ENCODE results near the gene KRT2. TPM values are rescaled to one million over a fixed set of nuclear protein-coding genes. Genes with fewer than 3 reads are reported as not detected.

KRT2 gene
- total and polyA plus RNA-seq, 10 of the 15 experiments (the other 5 are each of a cell fraction or from before 2014, with no cell fraction given) = 0.08 to 0.12 TPM; not detected in 8

GRCh38 chr12:52649066-52649465 is 2.9 kb downstream of the KRT2 start:
- no TSS peak for BruUV-seq (replicated peaks)
- 0% methylated on average over 6 of the region's 6 CpGs for WGBS (ENCODE audit: insufficient coverage, insufficient replicate concordance, low lambda C conversion rate, missing lambda C conversion rate)
- no peaks in the 10 kb centered on the region for H3K4me1 ChIP-seq (ENCODE audit: control insufficient read depth, insufficient read depth, low read length)
- no peaks in the 10 kb centered on the region for H3K79me2 ChIP-seq (ENCODE audit: control insufficient read depth, insufficient read depth, low read length)
- no peak overlapping the region for H3K4me3 ChIP-seq
- DNase-seq (ENCODE audit: low read depth, low spot score) (no peak), ATAC-seq (no peak), FAIRE-seq (no peak)
- in situ Hi-C loops (cut with MboI) (no loop called here), intact Hi-C loops (cut with micrococcal nuclease; ENCODE audit: unreplicated experiment) (no loop called here)
- CTCF ChIA-PET = no interaction called here
- no peak overlapping the region for H3K9ac ChIP-seq (ENCODE audit: control insufficient read depth, insufficient read depth, low read length)
- POLR2A ChIA-PET = no interaction called here
- SMC1A ChIA-PET (ENCODE audit: uncharacterized antibody, unreplicated experiment) = no interaction called here
- no peaks in the 10 kb centered on the region; the same call in 1 of the 2 replicates for H4K20me1 ChIP-seq (ENCODE audit: control insufficient read depth, insufficient read depth)
- H2AFZ ChIP-seq (ENCODE audit: control insufficient read depth, low read depth, low read length) = no peak overlapping the region
- H3K9me3 ChIP-seq (replicated peaks; ENCODE audit: control insufficient read depth, insufficient read depth, low read length) = no peaks in the 10 kb centered on the region
- peaks cover 2 to 3% of the 10 kb centered on the region in 2 experiments; a peak in 2 of 4 replicates for H3K27me3 ChIP-seq (replicated peaks in 1 of 2; ENCODE audit: control insufficient read depth in 2 of 2, insufficient read depth in 2 of 2, low read length in 1 of 2)
- TF ChIP-seq CBFB (IDR thresholded peaks at IDR 0.05; ENCODE audit: low read depth) = no peak
- no peak for TF ChIP-seq ZBTB11 (CRISPR knock-in tag; IDR thresholded peaks at IDR 0.05)
- H3K4me2 ChIP-seq (ENCODE audit: control insufficient read depth, insufficient read depth) = no peak overlapping the region
- H3K36me3 ChIP-seq (ENCODE audit: control insufficient read depth in 2 of 2, insufficient read depth in 2 of 2, low read length in 1 of 2) = no peaks in the 10 kb centered on the region
- RAD21 ChIA-PET (ENCODE audit: unreplicated experiment) = no interaction called here
- H3K27ac ChIP-seq (ENCODE audit: control insufficient read depth, insufficient read depth) = no peak overlapping the region

- CTCF ChIA-PET = no interaction called here
- RAD21 ChIA-PET (ENCODE audit: unreplicated experiment) = no interaction called here
- DNase-seq (ENCODE audit: low read depth, low spot score) = no peak
- no peak for TF ChIP-seq BCL3 (IDR thresholded peaks at IDR 0.05; ENCODE audit: borderline replicate concordance, insufficient read depth, low read depth, low read length, poor library complexity, severe bottlenecking)
- TF ChIP-seq SREBF2 (IDR thresholded peaks at IDR 0.05; ENCODE audit: low read length) = no peak
- no peak for TF ChIP-seq HDAC2 (IDR thresholded peaks at IDR 0.05)
- TF ChIP-seq CBX5 (IDR thresholded peaks at IDR 0.05; ENCODE audit: low read depth) = no peak
- no peak for TF ChIP-seq PAX8 (IDR thresholded peaks at IDR 0.05)
- no peak for TF ChIP-seq ZBTB40 (IDR thresholded peaks at IDR 0.05; ENCODE audit: borderline replicate concordance)
- TF ChIP-seq IKZF2 (IDR thresholded peaks at IDR 0.05) = no peak
Measured at GRCh38 chr12:52648012-52648550, 3.9 kb downstream of the KRT2 start.

More at GRCh38 chr12:52648012-52648550, 3.9 kb downstream of the KRT2 start:
- ChIA-PET SMC1A (ENCODE audit: uncharacterized antibody, unreplicated experiment) (no interaction called here), POLR2A (no interaction called here)
- Histone ChIP-seq H3K9ac (ENCODE audit: control insufficient read depth, insufficient read depth, low read length) (no peak overlapping the region), H3K4me1 (ENCODE audit: control insufficient read depth, insufficient read depth, low read length) (no peaks in the 10 kb centered on the region), H3K4me3 (no peak overlapping the region), H3K79me2 (ENCODE audit: control insufficient read depth, insufficient read depth, low read length) (no peaks in the 10 kb centered on the region), H3K4me2 (ENCODE audit: control insufficient read depth, insufficient read depth) (no peak overlapping the region), H3K27ac (ENCODE audit: control insufficient read depth, insufficient read depth) (no peak overlapping the region), H3K27me3 (replicated peaks in 1 of 2; ENCODE audit: control insufficient read depth in 2 of 2, insufficient read depth in 2 of 2, low read length in 1 of 2) (peaks cover 2 to 5% of the 10 kb centered on the region in 2 experiments; a peak in 2 of 4 replicates), H3K9me3 (replicated peaks; ENCODE audit: control insufficient read depth, insufficient read depth, low read length) (no peaks in the 10 kb centered on the region), H3K36me3 (ENCODE audit: control insufficient read depth in 2 of 2, insufficient read depth in 2 of 2, low read length in 1 of 2) (no peaks in the 10 kb centered on the region), H4K20me1 (ENCODE audit: control insufficient read depth, insufficient read depth) (no peaks in the 10 kb centered on the region; the same call in 1 of the 2 replicates), H2AFZ (ENCODE audit: control insufficient read depth, low read depth, low read length) (no peak overlapping the region)
- no peak for FAIRE-seq
- BruUV-seq (replicated peaks) = no TSS peak
- intact Hi-C loops (cut with micrococcal nuclease; ENCODE audit: unreplicated experiment) = no loop called here
- WGBS (ENCODE audit: insufficient coverage, insufficient replicate concordance, low lambda C conversion rate, missing lambda C conversion rate) = 64% methylated on average over 8 of the region's 8 CpGs
- ATAC-seq = no peak
- in situ Hi-C loops (cut with MboI) = no loop called here

Measured in GM12878 (cell line).